Measurements from ENCODE around the gene AVPR2.

DNA sequence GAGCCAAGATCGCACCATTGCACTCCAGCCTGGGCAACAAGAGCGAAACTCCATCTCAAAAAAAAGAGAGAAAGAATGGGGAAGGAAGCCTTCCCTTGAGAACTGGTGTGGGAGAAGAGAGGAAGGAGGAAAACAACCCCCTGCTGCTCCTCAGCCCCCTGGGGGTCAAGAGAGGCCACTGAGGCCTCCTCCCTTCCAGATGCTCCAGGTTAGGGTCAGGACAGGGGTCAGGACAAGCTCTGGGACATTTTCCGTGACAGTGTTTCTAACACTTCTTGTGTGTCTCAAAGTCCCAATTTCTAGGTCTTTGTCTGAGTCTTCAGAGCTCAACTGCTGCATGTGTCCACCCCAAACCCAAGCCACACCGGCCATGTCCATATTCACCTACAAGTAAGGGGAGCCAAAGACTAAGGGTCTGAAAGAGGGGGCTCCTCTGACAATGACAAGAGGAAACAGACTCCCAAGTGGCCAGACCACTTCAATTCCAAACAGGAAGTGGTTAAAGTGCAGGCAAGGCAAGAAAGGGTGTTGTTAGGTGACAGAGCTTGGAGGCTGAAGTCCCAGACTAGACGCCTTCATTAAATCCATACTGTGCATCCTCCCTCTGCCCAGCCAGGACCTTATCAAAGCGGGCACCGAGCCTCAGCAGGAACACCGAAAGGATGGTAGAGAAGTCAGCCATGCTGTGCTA lies 26.8 kb upstream of the AVPR2 start:
- TF ChIP-seq OSR1 (CRISPR knock-in tag; IDR thresholded peaks at IDR 0.05) (no peak), ZC3H10 (CRISPR knock-in tag; IDR thresholded peaks at IDR 0.05) (no peak), ARNTL (CRISPR knock-in tag; IDR thresholded peaks at IDR 0.05; ENCODE audit: borderline replicate concordance, low read depth) (no peak), ZFP30 (CRISPR knock-in tag; IDR thresholded peaks at IDR 0.05) (no peak), PPARA (CRISPR knock-in tag; IDR thresholded peaks at IDR 0.05; ENCODE audit: borderline replicate concordance) (no peak), BACH2 (CRISPR knock-in tag; IDR thresholded peaks at IDR 0.05; ENCODE audit: borderline replicate concordance) (no peak)
- TF ChIP-seq, protein P1, sequence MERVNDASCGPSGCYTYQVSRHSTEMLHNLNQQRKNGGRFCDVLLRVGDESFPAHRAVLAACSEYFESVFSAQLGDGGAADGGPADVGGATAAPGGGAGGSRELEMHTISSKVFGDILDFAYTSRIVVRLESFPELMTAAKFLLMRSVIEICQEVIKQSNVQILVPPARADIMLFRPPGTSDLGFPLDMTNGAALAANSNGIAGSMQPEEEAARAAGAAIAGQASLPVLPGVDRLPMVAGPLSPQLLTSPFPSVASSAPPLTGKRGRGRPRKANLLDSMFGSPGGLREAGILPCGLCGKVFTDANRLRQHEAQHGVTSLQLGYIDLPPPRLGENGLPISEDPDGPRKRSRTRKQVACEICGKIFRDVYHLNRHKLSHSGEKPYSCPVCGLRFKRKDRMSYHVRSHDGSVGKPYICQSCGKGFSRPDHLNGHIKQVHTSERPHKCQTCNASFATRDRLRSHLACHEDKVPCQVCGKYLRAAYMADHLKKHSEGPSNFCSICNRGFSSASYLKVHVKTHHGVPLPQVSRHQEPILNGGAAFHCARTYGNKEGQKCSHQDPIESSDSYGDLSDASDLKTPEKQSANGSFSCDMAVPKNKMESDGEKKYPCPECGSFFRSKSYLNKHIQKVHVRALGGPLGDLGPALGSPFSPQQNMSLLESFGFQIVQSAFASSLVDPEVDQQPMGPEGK (CRISPR knock-in tag; IDR thresholded peaks at IDR 0.05; ENCODE audit: borderline replicate concordance), result no peak
